Kidney epithelial cell (primary cell): ENCODE measurements around the gene LTBP4. TPM values are rescaled to one million over a fixed set of nuclear protein-coding genes. Genes with fewer than 3 reads are reported as not detected.

ENCODE experiments used
- DNase-seq: peaks from one replicate; pipeline ENCODE4 v3.0.0-alpha.2; 2010; ENCODE audit warnings: low read depth
- H3K27me3 ChIP-seq: 2 replicates; pipeline ENCODE4 v1.6.0; 2011; ENCODE audit warnings: low read length; ENCODE audit not compliant: control insufficient read depth, insufficient read depth
- H3K36me3 ChIP-seq: 2 replicates; pipeline ENCODE4 v1.5.1; 2011; ENCODE audit warnings: low read length; ENCODE audit not compliant: control insufficient read depth, insufficient read depth
- H3K4me3 ChIP-seq: 2 replicates; pipeline ENCODE4 v1.5.1; 2011; ENCODE audit warnings: low read depth, mild to moderate bottlenecking, control low read depth, low read length
- CTCF ChIP-seq: IDR thresholded peaks from 2 replicates; pipeline ENCODE4 v1.5.1; 2011; ENCODE audit warnings: mild to moderate bottlenecking, moderate library complexity, low read length, control low read depth, inconsistent platforms; ENCODE audit not compliant: insufficient read depth, poor library complexity, severe bottlenecking
- total RNA-seq: library from RNA; depleted of rRNA; stranded (reverse); fragments of >200 nt; gene quantifications from 2 replicates; pipeline ENCODE4 v1.2.3, GENCODE V29; 2015

LTBP4 gene
- total RNA-seq, 1 donor from 2014 or later: 89.3 TPM

DNA sequence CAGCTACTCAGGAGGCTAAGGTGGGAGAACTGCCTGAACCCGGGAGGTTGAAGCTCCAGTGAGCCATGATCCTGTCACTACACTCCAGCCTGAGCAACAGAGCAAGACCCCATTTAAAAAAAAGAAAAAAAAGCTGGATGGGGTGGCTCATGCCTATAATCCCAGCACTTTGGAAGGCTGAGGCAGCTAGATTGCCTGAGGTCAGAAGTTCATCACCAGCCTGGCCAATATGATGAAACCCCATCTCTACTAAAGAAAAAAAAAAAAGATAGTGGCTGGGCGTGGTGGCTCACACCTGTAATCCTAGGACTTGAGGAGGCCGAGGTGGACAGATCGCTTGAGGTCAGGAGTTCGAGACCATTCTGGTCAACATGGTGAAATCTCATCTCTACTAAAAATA lies 15.0 kb downstream of the LTBP4 start:
- TF ChIP-seq CTCF: no peak
- Histone ChIP-seq H3K36me3 (no peaks in the 10 kb centered on the region), H3K27me3 (no peaks in the 10 kb centered on the region), H3K4me3 (no peak overlapping the region)
- DNase-seq: no peak

DNA sequence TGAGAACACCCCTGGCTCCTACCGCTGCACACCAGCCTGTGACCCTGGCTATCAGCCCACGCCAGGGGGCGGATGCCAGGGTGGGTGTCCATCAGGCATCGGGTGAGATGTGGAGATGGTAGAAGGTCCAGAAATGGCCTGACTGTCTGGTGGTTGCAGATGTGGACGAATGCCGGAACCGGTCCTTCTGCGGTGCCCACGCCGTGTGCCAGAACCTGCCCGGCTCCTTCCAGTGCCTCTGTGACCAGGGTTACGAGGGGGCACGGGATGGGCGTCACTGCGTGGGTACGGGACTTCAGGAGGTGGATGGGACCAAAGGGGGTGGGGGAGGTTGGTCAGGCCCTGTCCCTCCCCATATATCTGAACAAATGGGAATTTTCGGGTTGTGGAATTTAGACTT lies 15.8 kb downstream of the LTBP4 start:
- no peak for DNase-seq
- Histone ChIP-seq H3K36me3 (no peaks in the 10 kb centered on the region), H3K27me3 (no peaks in the 10 kb centered on the region), H3K4me3 (no peak overlapping the region)
- no peak for TF ChIP-seq CTCF

GRCh38 chr19:40617961-40618360 lies 16.8 kb downstream of the LTBP4 start:
- DNase-seq: no peak
- no peak for TF ChIP-seq CTCF
- no peak overlapping the region for H3K4me3 ChIP-seq
- no peaks in the 10 kb centered on the region for H3K36me3 ChIP-seq
- no peaks in the 10 kb centered on the region for H3K27me3 ChIP-seq

- Histone ChIP-seq H3K27me3 (no peaks in the 10 kb centered on the region), H3K4me3 (no peak overlapping the region), H3K36me3 (no peaks in the 10 kb centered on the region)
- DNase-seq: no peak
- TF ChIP-seq CTCF: no peak
Observed at GRCh38 chr19:40619333-40620160, 18.4 kb downstream of the LTBP4 start.

DNA sequence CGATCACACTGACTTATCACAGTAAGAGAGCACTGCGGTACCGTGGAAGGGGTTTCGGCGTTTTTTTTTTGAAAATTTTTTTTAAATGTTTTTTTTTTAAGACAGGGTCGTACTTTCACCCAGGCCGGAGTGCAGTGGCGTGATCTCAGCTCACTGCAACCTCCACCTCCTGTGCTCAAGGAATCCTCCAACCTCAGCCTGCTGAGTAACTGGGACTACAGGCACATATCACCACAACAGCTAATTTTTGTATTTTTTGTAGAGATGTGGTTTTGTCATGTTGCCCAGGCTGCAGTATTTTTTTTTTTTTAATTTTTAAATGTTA lies 19.0 kb downstream of the LTBP4 start:
- no peak for DNase-seq
- Histone ChIP-seq H3K36me3 (no peaks in the 10 kb centered on the region), H3K4me3 (no peak overlapping the region), H3K27me3 (no peaks in the 10 kb centered on the region)
- no peak for TF ChIP-seq CTCF

GRCh38 chr19:40621283-40621682 lies 20.1 kb downstream of the LTBP4 start:
- H3K27me3 ChIP-seq: no peaks in the 10 kb centered on the region
- no peak for DNase-seq
- no peak for TF ChIP-seq CTCF
- H3K4me3 ChIP-seq: no peak overlapping the region
- H3K36me3 ChIP-seq: no peaks in the 10 kb centered on the region
